GM18868 (cell line): Measurements from ENCODE around the gene SLX1A.
"Not testable (repeated sequence)": the region's sequence is repeated elsewhere in the genome, so short reads cannot be mapped to it uniquely, and the experiment has no call there.

Experiments used
- ATAC-seq: cut with Tn5 transposase; IDR thresholded peaks from one replicate; pipeline ENCODE4 v1.9.1; 2021; ENCODE audit warnings: mild to moderate bottlenecking, moderate library complexity; ENCODE audit not compliant: unreplicated experiment

The SLX1A gene

DNA sequence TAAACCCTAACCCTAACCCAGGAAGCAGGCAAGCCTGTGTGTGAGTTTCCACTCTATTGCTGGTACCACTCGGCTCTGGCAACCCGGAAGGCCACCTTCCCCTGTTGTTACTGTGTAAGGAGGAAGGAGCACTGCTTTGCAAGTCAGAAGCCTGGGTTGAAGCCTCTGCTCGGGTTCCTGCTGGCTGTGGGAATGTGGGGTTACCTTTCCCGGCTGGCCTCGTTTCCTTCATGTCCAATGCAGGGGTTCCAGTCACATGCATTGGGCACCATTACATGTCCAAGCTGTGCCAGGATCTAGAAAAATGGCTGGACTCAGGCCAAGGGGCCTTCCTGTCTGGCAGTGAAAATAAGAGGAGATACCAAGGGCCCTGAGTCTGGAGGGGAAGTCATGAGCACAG, 23.4 kb downstream of the SLX1A start:
- ATAC-seq = not testable (repeated sequence)
